Measurements from ENCODE around the gene HDAC7. TPM values are rescaled to one million over a fixed set of nuclear protein-coding genes. Genes with fewer than 3 reads are reported as not detected.

Gene HDAC7
- total and polyA plus RNA-seq, 2 of the 13 experiments (the other 11 are each of a cell fraction or from before 2014, with no cell fraction given), result 4.6 to 10.8 TPM

- ChIA-PET CTCF (ENCODE audit: low intra/inter-chr PET ratio, low total read pairs) (no interaction called here), POLR2A (no interaction called here)
- intact Hi-C loops (cut with micrococcal nuclease; ENCODE audit: unreplicated experiment), result no loop called here
- ATAC-seq (no peak), DNase-seq (ENCODE audit: low spot score) (peak; percentile 35), FAIRE-seq (no peak)
- no TSS peak for BruUV-seq (replicated peaks)
- H3K79me2 ChIP-seq (ENCODE audit: insufficient read depth, low read length), result no peaks in the 10 kb centered on the region
- H3K4me2 ChIP-seq (ENCODE audit: low read depth, low read length), result no peak overlapping the region
- in situ Hi-C loops (cut with HindIII; ENCODE audit: extremely low pct_ligation_motif_present, low pct_unique_long_range_greater_than_20kb), result no loop called here
- H3K4me1 ChIP-seq (ENCODE audit: insufficient read depth, low read length), result peaks cover 58% of the 10 kb centered on the region
- H4K20me1 ChIP-seq (ENCODE audit: insufficient read depth, low read length), result no peaks in the 10 kb centered on the region
- H3K4me3 ChIP-seq (replicated peaks in 1 of 3; ENCODE audit: insufficient read depth in 1 of 3, low read depth in 2 of 3, low read length in 3 of 3), result no peak overlapping the region
- no peak overlapping the region for H3K9ac ChIP-seq (ENCODE audit: insufficient read depth, low read depth, low read length)
- no peaks in the 10 kb centered on the region for H3K36me3 ChIP-seq (replicated peaks in 1 of 2; ENCODE audit: control insufficient read depth in 1 of 2, insufficient read depth in 2 of 2, low read length in 2 of 2)
- 31% methylated on average over 3 of the region's 3 CpGs for WGBS (ENCODE audit: low lambda C conversion rate)
- H3K27ac ChIP-seq (ENCODE audit: extremely low read length, insufficient read depth, low read length), result no peak overlapping the region
- no peak overlapping the region for H2AFZ ChIP-seq (ENCODE audit: low read length)
- peaks cover 4 to 10% of the 10 kb centered on the region in 2 experiments; a peak in 3 of 5 replicates for H3K27me3 ChIP-seq (ENCODE audit: control insufficient read depth in 1 of 2, insufficient read depth in 2 of 2, low read length in 2 of 2)
- no peaks in the 10 kb centered on the region for H3K9me3 ChIP-seq (ENCODE audit: low read length)
- TF ChIP-seq ZNF616 (CRISPR knock-in tag; IDR thresholded peaks at IDR 0.05; ENCODE audit: low read depth) (no peak), ATF4 (CRISPR knock-in tag; IDR thresholded peaks at IDR 0.05) (0 out of 4 replicates have a peak, but pooled peaks of 1 of the 2 experiments have one; percentile 29), CEBPB (IDR thresholded peaks at IDR 0.05; ENCODE audit: borderline replicate concordance, low read depth, low read length) (peak; percentile 98), GABPA (IDR thresholded peaks at IDR 0.05; ENCODE audit: low read depth, low read length) (no peak), GABPA (CRISPR knock-in tag; IDR thresholded peaks at IDR 0.05; ENCODE audit: low read depth) (0 out of 2 replicates have a peak, but pooled peaks have one; percentile 11), IRF2 (CRISPR knock-in tag; IDR thresholded peaks at IDR 0.05) (no peak), MYNN (CRISPR knock-in tag; IDR thresholded peaks at IDR 0.05; ENCODE audit: low read depth) (no peak), ZNF331 (CRISPR knock-in tag; IDR thresholded peaks at IDR 0.05) (peak; percentile 57; the same call in 1 of the 2 replicates), CEBPG (CRISPR knock-in tag; IDR thresholded peaks at IDR 0.05) (peak; percentile 98), RXRB (CRISPR knock-in tag; IDR thresholded peaks at IDR 0.05; ENCODE audit: borderline replicate concordance) (peak; percentile 19; the same call in 1 of the 2 replicates), TEF (CRISPR knock-in tag; IDR thresholded peaks at IDR 0.05) (peak; percentile 83; the same call in 1 of the 2 replicates), ZNF839 (CRISPR knock-in tag; IDR thresholded peaks at IDR 0.05; ENCODE audit: borderline replicate concordance) (no peak), FOSL1 (CRISPR knock-in tag; IDR thresholded peaks at IDR 0.05; ENCODE audit: borderline replicate concordance) (no peak), THRA (CRISPR knock-in tag; IDR thresholded peaks at IDR 0.05; ENCODE audit: borderline replicate concordance) (peak; percentile 55; the same call in 1 of the 2 replicates), EHMT2 (IDR thresholded peaks at IDR 0.05; ENCODE audit: borderline replicate concordance, low read depth, low read length) (no peak), BCL6 (CRISPR knock-in tag; IDR thresholded peaks at IDR 0.05) (peak; percentile 46; the same call in 1 of the 2 replicates), ARID5B (CRISPR knock-in tag; IDR thresholded peaks at IDR 0.05) (peak; percentile 49), GATAD2A (CRISPR knock-in tag; IDR thresholded peaks at IDR 0.05) (peak; percentile 41; the same call in 1 of the 2 replicates), FOXA3 (CRISPR knock-in tag; IDR thresholded peaks at IDR 0.05) (0 out of 2 replicates have a peak, but pooled peaks have one; percentile 18)
These were observed 49.5 kb downstream of the HDAC7 start for GRCh38 chr12:47770086-47770726.

Data from HepG2 (cell line).